IPS-NIHi7 (cell line): ENCODE measurements around the gene OR4M1.
"Not testable (repeated sequence)": the region's sequence is repeated elsewhere in the genome, so short reads cannot be mapped to it uniquely, and the experiment has no call there.

ENCODE experiments used
- DNase-seq: peaks from one replicate; pipeline ENCODE4 v3.0.0; 2012; ENCODE audit warnings: mixed read lengths; ENCODE audit errors: extremely low spot score

The OR4M1 gene, protein sequence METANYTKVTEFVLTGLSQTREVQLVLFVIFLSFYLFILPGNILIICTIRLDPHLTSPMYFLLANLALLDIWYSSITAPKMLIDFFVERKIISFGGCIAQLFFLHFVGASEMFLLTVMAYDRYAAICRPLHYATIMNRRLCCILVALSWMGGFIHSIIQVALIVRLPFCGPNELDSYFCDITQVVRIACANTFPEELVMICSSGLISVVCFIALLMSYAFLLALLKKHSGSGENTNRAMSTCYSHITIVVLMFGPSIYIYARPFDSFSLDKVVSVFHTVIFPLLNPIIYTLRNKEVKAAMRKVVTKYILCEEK

GRCh38 chr14:19773204-19773603 lies at the start of gene OR4M1:
TSS of gene OR4M1 (plus strand) at chr14:19773504. CDS start at chr14:19780323, 6,819 bp downstream.
- not testable (repeated sequence) for DNase-seq

GRCh38 chr14:19729359-19729758 lies 43.9 kb upstream of the OR4M1 start:
- DNase-seq, result no peak

- DNase-seq, result no peak
These were observed 43.5 kb upstream of the OR4M1 start for GRCh38 chr14:19729763-19730162.

DNA sequence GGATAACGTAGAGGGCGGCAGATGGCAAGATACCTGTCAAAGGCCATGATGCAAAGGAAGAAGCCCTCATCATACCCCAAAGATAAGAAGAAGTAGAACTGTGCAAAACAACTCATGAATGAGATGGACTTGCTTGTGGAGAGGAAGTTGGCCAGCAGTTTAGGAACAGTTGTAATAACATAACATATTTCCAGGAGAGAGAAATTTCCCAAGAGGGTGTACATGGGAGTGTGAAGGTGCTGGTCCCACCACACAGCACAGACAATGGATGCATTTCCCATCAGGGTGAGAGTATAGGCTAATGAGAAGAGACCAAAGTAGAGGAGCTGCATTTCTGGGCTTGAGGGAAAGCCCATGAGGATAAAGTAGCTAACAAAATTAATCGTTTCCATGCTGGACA lies 39.4 kb upstream of the OR4M1 start:
- not testable (repeated sequence) for DNase-seq

DNA sequence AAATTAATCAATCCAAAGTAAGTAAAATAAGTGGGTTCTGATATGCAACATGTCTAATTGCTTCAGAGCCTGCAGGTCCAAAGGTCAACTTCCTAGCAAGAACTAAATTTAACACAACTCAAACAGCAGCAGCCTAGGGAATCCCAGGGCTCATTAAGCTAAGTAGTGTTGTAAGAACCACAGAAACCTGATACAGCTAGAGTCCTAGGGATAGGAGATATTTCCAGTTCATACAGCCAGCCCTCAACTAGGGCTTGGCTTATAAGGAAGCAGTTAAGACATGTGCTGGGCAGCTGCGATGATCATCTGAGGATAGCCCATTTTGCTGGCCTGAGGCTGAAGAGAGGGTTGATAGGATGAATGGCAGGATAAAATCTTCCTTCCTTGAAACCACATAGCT lies 30.0 kb upstream of the OR4M1 start, which contains the start of gene OR4Q3:
Gene OR4Q3 (plus strand): TSS at position 316 of the 400 bp plus-strand sequence.
- DNase-seq, result no peak

- not testable (repeated sequence) for DNase-seq
These were observed 21.0 kb upstream of the OR4M1 start for GRCh38 chr14:19752316-19752715.

GRCh38 chr14:19754172-19754571 lies 19.1 kb upstream of the OR4M1 start:
- no peak for DNase-seq

DNA sequence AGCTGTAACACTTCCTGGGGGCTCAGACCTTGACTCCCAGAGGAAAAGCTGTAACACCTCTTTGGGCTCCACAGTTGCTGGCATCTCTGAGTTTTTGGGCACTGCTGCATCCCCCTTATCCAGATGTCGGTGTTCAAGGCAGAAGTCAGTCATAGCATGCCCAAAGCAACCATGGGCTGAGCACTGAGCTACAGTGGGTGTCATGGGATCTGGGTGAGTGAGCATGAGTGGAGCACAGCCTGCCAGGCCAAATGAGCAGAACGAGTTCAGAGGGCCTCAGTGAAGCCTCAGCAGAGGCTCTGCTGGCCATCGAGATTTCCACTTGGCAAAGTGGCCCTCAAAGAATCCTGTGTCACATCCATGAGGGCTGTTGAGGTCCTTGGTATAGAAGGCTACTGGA lies 1.8 kb upstream of the OR4M1 start:
- DNase-seq, result not testable (repeated sequence)

- no peak for DNase-seq
These were observed 1.3 kb upstream of the OR4M1 start for GRCh38 chr14:19771895-19772430.

DNA sequence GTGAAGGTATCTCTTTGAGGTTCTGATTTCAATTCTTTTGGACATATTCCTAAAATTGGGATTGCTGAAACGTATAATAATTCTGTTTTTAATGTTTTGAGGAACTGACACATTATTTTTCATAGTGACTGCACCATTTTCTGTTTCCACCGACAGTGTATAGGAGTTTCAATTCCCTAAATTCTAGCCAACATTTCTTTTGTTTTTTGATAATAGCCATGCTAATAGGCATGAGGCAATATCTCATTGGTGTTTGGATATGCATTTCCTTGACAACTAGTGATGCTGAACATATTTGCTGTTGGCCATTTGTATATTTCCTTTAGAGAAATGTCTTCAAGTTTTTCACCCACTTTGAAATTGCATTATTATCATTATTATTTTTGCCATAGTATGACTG lies 850 bp upstream of the OR4M1 start:
- not testable (repeated sequence) for DNase-seq

DNA sequence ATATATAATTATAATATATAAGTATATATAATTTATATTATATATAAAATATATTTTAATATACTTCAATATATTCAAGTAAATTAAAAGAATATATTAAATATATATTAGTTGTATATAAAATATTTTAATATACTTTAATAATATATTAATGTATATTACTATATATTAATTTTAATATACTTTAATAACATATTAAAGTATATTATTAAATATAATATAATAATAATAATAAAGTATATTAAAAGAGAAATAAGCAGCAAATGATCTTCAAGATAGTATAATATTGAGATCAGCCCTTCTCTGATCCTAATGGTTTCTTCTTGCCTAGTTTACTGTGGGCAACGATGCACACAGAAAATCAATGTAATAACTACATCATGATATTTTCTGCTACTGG lies 2.3 kb downstream of the OR4M1 start:
- no peak for DNase-seq

- DNase-seq, result not testable (repeated sequence)
These were observed 12.5 kb downstream of the OR4M1 start for GRCh38 chr14:19785848-19786247.

- not testable (repeated sequence) for DNase-seq
These were observed 14.0 kb downstream of the OR4M1 start for GRCh38 chr14:19787318-19787717.

GRCh38 chr14:19788150-19788549 lies 14.8 kb downstream of the OR4M1 start:
- DNase-seq, result not testable (repeated sequence)

GRCh38 chr14:19796520-19797108 lies 23.3 kb downstream of the OR4M1 start:
- not testable (repeated sequence) for DNase-seq

- no peak for DNase-seq
These were observed 26.6 kb downstream of the OR4M1 start for GRCh38 chr14:19799880-19800279.

DNA sequence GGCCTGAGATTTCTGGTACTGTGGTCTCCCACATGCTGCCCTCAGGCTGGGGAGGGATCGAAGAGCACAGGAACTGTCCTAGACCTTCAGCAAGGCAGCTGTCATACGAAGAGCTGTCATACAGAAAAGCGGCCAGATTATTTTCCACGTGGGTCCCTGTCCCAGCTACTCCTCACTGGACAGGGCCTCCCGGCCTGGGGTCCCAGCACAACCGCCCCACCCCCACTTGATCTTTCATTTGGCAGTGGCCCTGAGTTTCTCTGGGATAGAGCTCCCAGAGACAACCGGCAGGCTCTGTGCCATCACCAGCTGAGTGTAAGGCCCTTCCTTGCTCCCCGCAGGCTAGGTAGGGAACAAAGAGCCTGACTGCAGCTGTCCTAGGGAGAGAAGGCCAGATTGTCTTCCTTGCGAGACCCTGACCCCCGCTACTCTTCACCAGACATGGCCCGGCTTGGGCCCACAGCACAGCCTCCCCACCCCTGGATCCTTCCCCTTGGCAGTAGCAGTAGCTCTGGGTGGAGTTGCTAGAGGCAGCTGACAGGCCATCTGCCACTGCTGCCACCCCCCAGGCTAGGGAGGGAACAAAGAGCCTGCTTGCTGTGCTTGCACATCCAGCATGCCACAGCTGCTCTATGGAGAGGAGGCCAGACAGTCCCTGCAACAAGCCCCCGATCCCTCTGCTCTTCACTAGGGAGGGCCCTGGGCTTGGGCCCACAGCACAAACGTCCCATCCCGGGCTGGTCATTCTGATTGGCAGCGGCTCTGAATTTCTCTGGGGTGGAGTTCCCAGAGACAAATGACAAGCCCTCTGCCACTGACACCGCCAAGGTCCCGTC lies 27.2 kb downstream of the OR4M1 start:
- DNase-seq, result no peak

DNA sequence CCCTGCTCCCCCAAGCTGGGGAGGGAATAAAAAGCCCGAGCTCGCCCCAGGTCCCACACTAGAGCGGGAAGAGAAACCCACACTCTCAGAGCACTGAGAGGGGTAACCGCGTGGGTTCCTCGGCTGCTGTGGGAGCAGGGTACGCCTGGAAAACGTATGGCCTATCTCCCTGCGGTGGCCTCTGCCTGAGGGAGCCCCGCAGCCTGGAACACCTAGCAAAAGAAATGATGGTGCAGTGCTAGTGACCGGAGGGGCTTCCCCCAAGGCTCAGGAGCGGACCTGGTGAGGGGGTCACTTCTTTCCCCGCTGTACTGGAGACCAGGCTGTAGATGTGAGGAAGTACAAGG lies 27.8 kb downstream of the OR4M1 start:
- DNase-seq, result no peak

- not testable (repeated sequence) for DNase-seq
These were observed 30.2 kb downstream of the OR4M1 start, which contains the start of gene OR4N2 for GRCh38 chr14:19803470-19803869. TSS of gene OR4N2 (plus strand) at chr14:19803770. CDS start at chr14:19827449, 23,679 bp downstream.

- DNase-seq, result not testable (repeated sequence)
These were observed 40.0 kb downstream of the OR4M1 start for GRCh38 chr14:19813171-19813920.

DNA sequence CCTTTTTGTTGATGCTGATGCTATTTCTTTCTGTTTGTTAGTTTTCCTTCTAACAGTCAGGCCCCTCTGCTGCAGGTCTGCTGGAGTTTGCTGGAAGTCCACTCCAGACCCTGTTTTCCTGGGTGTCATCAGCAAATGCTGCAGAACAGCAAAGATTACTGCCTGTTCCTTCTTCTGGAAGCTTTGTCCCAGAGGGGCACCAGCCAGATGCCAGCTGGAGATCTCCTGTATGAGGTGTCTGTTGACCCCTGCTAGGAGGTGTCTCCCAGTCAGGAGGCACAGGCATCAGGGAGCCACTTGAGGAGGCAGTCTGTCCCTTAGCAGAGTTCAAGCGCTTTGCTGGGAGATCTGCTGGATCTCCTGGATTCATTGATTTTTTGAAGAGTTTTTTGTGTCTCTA lies 46.6 kb downstream of the OR4M1 start:
- not testable (repeated sequence) for DNase-seq
